Measurements from ENCODE around the gene NLGN2.

GRCh38 chr17:7428557-7428956 is 20.9 kb downstream of the NLGN2 start, which contains the start of gene SPEM3:
- TF ChIP-seq CTCF (IDR thresholded peaks at IDR 0.05; ENCODE audit: poor library complexity) (no peak), EZH2 (IDR thresholded peaks at IDR 0.05; ENCODE audit: borderline replicate concordance) (no peak)
